Measurements from ENCODE around the gene PERM1. TPM values are rescaled to one million over a fixed set of nuclear protein-coding genes. Genes with fewer than 3 reads are reported as not detected.
"Not testable (repeated sequence)": the region's sequence is repeated elsewhere in the genome, so short reads cannot be mapped to it uniquely, and the experiment has no call there.

Gene PERM1
- total RNA-seq, 4 donors from 2014 or later: 0.39 to 1.9 (median 1.4) TPM; not detected in 1

DNA sequence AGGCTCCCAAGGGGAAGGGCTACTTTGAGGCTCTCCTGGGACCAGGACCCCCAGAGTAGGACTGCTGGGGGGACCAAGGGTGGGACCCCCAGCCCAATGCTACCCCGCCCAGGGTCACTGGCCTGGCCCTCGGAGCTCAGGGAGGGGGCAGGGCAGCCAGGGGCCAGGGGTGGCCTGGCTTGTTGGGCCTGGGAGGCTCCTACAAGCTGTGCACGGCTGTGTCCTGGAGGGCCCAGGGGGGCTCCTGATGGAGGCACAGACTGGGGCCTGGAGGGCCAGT lies 15.8 kb upstream of the PERM1 start:
- WGBS, 2 donors (ENCODE audit: low coverage in 1 of 2): no CpG with 5 or more reads among the region's 3 CpGs

DNA sequence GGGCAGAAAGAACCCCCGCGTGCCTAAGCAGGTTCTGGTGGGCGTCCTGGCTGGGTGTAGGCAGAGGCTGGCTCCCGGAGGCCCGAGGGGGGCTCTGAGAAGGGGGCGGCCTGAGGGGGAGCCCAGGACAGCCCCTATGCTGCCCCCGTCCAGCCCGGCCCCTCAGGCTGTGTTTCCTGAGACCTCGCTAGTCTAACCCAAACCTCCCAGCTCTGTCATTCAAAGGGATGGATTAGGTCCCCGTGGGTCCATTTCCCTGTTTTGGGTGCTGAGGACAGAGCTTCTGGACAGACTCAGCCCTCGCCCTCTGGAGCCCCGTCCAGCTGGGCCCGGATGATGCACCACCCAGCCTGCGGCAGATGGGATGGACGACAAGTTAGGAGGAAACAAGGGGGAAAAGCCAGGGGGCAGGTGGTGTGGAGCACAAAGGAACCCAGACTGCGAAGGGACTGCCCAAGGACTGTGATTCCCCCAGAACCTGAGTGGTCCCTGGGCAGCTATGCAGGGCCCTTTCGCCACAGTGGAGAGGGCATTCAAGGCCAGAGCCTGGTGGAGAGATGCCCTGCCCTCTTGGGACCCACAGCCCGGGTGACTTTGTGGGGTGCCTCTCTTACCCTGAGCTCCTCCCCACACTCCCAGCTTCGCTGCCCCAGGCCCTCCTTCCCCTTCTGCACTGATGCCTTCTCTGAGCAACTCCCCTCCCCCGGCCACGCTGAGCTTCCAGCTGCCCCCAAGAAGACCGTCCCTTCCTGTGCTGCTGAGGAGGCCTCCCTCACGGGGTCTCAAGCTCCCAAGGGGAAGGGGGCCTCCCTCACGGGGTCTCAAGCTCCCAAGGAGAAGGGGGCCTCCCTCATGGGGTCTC lies 15.2 kb upstream of the PERM1 start:
- H3K27me3 ChIP-seq: peaks cover 41% of the 10 kb centered on the region
- H3K4me1 ChIP-seq: peaks cover 0 to 49% (median 11%) of the 10 kb centered on the region in 3 donors
- peak overlapping the region in 1 of 4 donors; percentile 19 for H3K27ac ChIP-seq
- H3K9me3 ChIP-seq: peaks cover 0 to 7% (median 0%) of the 10 kb centered on the region in 3 donors
- TF ChIP-seq EP300 (IDR thresholded peaks at IDR 0.05): no peak
- TF ChIP-seq POLR2AphosphoS5 (IDR thresholded peaks at IDR 0.05): no peak
- no peak for TF ChIP-seq POLR2A (IDR thresholded peaks at IDR 0.05)
- TF ChIP-seq, protein P1, sequence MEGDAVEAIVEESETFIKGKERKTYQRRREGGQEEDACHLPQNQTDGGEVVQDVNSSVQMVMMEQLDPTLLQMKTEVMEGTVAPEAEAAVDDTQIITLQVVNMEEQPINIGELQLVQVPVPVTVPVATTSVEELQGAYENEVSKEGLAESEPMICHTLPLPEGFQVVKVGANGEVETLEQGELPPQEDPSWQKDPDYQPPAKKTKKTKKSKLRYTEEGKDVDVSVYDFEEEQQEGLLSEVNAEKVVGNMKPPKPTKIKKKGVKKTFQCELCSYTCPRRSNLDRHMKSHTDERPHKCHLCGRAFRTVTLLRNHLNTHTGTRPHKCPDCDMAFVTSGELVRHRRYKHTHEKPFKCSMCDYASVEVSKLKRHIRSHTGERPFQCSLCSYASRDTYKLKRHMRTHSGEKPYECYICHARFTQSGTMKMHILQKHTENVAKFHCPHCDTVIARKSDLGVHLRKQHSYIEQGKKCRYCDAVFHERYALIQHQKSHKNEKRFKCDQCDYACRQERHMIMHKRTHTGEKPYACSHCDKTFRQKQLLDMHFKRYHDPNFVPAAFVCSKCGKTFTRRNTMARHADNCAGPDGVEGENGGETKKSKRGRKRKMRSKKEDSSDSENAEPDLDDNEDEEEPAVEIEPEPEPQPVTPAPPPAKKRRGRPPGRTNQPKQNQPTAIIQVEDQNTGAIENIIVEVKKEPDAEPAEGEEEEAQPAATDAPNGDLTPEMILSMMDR (IDR thresholded peaks at IDR 0.05): no peak
- WGBS, 2 donors (ENCODE audit: low coverage in 1 of 2): 70 to 75% methylated on average over 2 to 12 of the region's 24 CpGs
- no peak overlapping the region for H3K4me3 ChIP-seq
- H3K36me3 ChIP-seq: no peaks in the 10 kb centered on the region
- ATAC-seq: no peak

More for the DNA sequence above, 15.8 kb upstream of the PERM1 start:
- peak overlapping the region in 1 of 2 donors; percentile 86 for H3K4me3 ChIP-seq
- peaks cover 41% of the 10 kb centered on the region for H3K27me3 ChIP-seq
- TF ChIP-seq POLR2A (IDR thresholded peaks at IDR 0.05) (no peak), EP300 (IDR thresholded peaks at IDR 0.05) (no peak), POLR2AphosphoS5 (IDR thresholded peaks at IDR 0.05) (no peak)
- TF ChIP-seq, protein P1 (IDR thresholded peaks at IDR 0.05): no peak
- peak overlapping the region in 1 of 4 donors; percentile 19 for H3K27ac ChIP-seq
- peaks cover 0 to 2% (median 0%) of the 10 kb centered on the region in 3 donors for H3K9me3 ChIP-seq
- no peak for ATAC-seq
- H3K4me1 ChIP-seq: peaks cover 0 to 50% (median 11%) of the 10 kb centered on the region in 3 donors
- no peaks in the 10 kb centered on the region for H3K36me3 ChIP-seq

DNA sequence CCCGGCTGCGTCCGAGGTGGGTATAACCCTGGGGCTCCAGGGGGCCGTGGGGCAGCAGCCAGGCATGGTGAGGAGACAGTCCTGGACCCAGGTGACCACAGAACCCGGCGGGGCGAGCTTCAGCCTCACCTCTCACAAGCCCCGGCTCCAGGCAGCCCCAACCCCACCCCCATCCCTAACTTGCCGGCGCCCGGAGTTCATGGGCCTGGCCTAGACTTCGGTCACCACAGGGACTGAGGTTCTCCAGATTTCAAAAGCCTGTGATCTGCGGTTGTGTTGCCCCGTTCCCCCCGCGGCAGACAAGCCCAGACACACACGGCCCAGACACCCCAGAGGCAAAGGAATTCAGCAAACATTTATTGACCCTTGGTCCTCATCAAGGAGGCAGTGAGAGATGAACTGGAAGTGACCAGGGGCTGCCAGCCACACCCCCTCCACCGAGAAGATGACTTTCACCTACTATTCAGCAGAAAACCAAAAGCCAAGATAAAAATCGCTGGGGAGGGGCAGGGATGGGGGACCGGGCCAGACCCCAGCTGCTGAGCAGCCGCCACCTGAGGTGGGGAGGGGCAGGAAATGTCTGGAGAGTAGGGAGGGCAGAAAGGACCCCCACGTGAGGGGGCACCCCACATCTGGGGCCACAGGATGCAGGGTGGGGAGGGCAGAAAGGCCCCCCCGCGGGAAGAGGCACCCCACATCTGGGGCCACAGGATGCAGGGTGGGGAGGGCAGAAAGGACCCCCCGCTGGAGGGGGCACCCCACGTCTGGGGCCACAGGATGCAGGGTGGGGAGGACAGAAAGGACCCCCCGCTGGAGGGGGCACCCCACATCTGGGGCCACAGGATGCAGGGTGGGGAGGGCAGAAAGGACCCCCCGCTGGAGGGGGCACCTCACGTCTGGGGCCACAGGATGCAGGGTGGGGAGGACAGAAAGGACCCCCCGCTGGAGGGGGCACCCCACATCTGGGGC lies 14.1 kb upstream of the PERM1 start:
- peaks cover 43% of the 10 kb centered on the region for H3K27me3 ChIP-seq
- H3K9me3 ChIP-seq: peaks cover 0 to 17% (median 0%) of the 10 kb centered on the region in 3 donors
- WGBS, 2 donors (ENCODE audit: low coverage in 1 of 2): 0 to 20% methylated on average over 1 of the region's 30 CpGs
- no peak for TF ChIP-seq POLR2AphosphoS5 (IDR thresholded peaks at IDR 0.05)
- no peak for TF ChIP-seq EP300 (IDR thresholded peaks at IDR 0.05)
- no peak for TF ChIP-seq POLR2A (IDR thresholded peaks at IDR 0.05)
- TF ChIP-seq, protein P1 (IDR thresholded peaks at IDR 0.05): no peak
- H3K27ac ChIP-seq: no peak overlapping the region
- no peaks in the 10 kb centered on the region for H3K36me3 ChIP-seq
- no peak for ATAC-seq
- no peak overlapping the region for H3K4me3 ChIP-seq
- H3K4me1 ChIP-seq: peaks cover 0 to 37% (median 8%) of the 10 kb centered on the region in 3 donors

DNA sequence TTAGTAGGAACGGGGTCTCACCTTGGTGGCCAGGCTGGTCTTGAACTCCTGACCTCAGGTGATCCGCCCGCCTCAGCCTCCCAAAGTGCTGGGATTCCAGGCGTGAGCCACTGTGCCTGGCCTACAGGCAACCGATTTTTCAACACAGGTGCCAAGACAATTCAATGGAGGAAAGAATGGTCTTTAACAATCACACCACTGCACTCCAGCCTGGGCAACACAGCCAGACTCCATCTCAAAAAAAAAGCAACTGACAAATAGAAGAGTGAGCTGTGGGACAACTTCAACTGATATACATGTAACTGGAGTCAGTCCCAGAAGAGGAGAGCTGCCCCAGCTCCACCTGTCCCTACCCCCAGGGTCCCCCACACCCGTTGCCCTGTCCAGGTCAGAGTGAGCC lies 12.7 kb upstream of the PERM1 start:
- 60 to 93% methylated on average over 1 to 2 of the region's 6 CpGs for WGBS, 2 donors (ENCODE audit: low coverage in 1 of 2)
- ATAC-seq, H3K4me3 ChIP-seq, H3K27ac ChIP-seq, H3K36me3 ChIP-seq: not testable (repeated sequence)
- H3K4me1 ChIP-seq: peaks cover 0 to 23% (median 8%) of the 10 kb centered on the region in 3 donors
- H3K9me3 ChIP-seq: peaks cover 0 to 17% (median 0%) of the 10 kb centered on the region in 3 donors
- peaks cover 35% of the 10 kb centered on the region for H3K27me3 ChIP-seq

DNA sequence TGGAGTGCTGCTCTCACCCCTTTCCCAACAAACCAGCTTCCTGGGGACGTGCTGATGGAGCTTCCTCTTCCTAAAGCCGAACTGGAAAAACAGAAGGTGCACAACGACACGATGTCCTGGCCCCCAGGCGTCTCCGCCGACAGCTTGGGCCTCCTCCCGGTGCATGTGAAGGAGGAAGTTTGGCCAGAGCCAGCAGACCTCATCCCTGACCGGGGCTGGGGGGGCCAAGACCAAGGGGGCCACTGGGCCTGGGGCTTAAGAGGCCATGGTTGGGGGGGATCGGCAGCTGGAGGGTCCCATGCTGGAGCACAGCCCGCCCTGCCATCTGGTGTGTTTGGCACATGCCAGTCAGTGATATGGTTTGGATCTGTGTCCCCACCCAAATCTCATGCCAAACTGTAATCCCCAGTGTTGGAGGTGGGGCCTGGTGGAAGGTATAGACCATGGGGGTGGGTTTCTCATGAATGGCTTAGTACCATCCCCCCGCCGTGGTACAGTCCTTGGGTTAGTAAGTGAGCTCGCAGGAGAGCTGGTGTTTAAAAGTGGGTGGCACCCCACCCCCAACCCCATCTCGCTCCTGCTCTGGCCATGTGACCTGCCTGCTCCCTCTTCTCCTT lies 11.6 kb upstream of the PERM1 start:
- ATAC-seq: no peak
- TF ChIP-seq POLR2AphosphoS5 (IDR thresholded peaks at IDR 0.05) (no peak), POLR2A (IDR thresholded peaks at IDR 0.05) (no peak)
- TF ChIP-seq, protein P1 (IDR thresholded peaks at IDR 0.05): no peak
- Histone ChIP-seq H3K27ac (no peak overlapping the region), H3K27me3 (peaks cover 26% of the 10 kb centered on the region), H3K4me1 (peaks cover 0 to 13% (median 5%) of the 10 kb centered on the region in 3 donors), H3K36me3 (no peaks in the 10 kb centered on the region), H3K9me3 (peaks cover 0 to 17% (median 0%) of the 10 kb centered on the region in 3 donors), H3K4me3 (no peak overlapping the region)
- 71% methylated on average over 6 of the region's 15 CpGs; no CpG with 5 or more reads in 1 of the 2 donors for WGBS, 2 donors (ENCODE audit: low coverage in 1 of 2)

Data from gastroesophageal sphincter (tissue), 4 donors.